GM20000 (cell line): ENCODE measurements around the gene ERO1B.

Experiments used
- DNase-seq: peaks from one replicate; pipeline ENCODE4 v3.0.0; 2012; ENCODE audit warnings: low spot score
- CTCF ChIP-seq: IDR thresholded peaks from 2 replicates; pipeline ENCODE4 v1.5.1; 2012; ENCODE audit warnings: mild to moderate bottlenecking, control low read depth; ENCODE audit errors: extremely low read depth, missing control alignments

ERO1B gene

GRCh38 chr1:236253119-236253518, 28.6 kb downstream of the ERO1B start:
- DNase-seq, result no peak
- no peak for TF ChIP-seq CTCF

GRCh38 chr1:236251587-236251986, 30.2 kb downstream of the ERO1B start:
- DNase-seq, result no peak
- no peak for TF ChIP-seq CTCF

GRCh38 chr1:236247286-236247685, 34.5 kb downstream of the ERO1B start:
- no peak for TF ChIP-seq CTCF
- DNase-seq, result no peak

- DNase-seq, result no peak
- no peak for TF ChIP-seq CTCF
These were observed 39.2 kb downstream of the ERO1B start for GRCh38 chr1:236242568-236242967.

- DNase-seq, result no peak
- no peak for TF ChIP-seq CTCF
These were observed 41.1 kb downstream of the ERO1B start for GRCh38 chr1:236240675-236241074.

GRCh38 chr1:236239092-236239585, 42.6 kb downstream of the ERO1B start:
- DNase-seq, result no peak
- TF ChIP-seq CTCF, result no peak

GRCh38 chr1:236235116-236235515, 46.6 kb downstream of the ERO1B start:
- TF ChIP-seq CTCF, result no peak
- DNase-seq, result no peak
